Right kidney (tissue), 1 donor: Measurements from ENCODE around the gene CXCL1.

Experiments
- DNase-seq: peaks from one replicate; pipeline ENCODE4 v3.0.0-alpha.2; 2016

The CXCL1 gene

DNA sequence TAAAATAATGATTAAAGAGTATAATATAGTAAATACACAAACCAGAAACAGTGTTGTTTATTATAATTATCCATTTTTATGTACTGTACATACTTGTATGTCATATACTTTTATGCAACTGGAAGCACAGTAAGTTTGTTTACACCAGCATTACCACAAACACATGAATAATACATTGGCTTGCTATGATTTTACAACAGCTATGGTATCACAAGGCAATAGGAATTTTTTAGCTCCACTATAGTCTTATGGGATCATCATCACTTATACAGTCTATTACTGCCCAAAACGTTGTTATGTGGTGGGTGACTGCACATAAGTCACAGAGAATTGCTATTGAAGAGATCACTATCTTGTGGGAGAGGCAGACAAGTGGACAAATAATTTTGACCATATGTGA lies 17.9 kb upstream of the CXCL1 start:
- no peak for DNase-seq

- no peak for DNase-seq
Measured at GRCh38 chr4:73852771-73853170, 16.4 kb upstream of the CXCL1 start.

DNA sequence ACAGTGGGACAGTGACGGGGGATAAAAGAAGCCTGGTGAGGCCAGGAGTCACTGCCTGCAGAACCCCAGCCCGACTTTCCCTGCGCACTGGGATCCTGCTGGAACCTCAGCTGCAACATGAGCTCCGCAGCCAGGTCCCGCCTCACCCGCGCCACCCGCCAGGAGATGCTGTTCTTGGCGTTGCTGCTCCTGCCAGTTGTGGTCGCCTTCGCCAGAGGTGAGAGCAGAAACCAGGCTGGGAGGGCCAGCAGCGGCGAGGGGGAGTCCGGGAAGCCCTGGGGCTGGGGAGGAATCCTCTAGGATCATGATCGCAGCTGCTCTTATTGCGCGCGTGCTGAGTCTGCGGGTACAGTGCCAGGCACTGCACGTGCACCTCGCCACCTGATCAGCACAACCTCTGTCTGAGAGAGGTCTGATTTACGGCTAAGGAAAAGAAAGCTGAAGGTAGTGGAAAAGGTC lies 15.9 kb upstream of the CXCL1 start, which contains the start of gene PF4V1:
Gene PF4V1, plus strand, starts transcription at position 51 of the 459 bp plus-strand sequence. Its CDS starts 67 bp downstream, at position 118.
- DNase-seq = peak; percentile 41

- DNase-seq = no peak
Measured at GRCh38 chr4:73853718-73854473, 15.3 kb upstream of the CXCL1 start.

DNA sequence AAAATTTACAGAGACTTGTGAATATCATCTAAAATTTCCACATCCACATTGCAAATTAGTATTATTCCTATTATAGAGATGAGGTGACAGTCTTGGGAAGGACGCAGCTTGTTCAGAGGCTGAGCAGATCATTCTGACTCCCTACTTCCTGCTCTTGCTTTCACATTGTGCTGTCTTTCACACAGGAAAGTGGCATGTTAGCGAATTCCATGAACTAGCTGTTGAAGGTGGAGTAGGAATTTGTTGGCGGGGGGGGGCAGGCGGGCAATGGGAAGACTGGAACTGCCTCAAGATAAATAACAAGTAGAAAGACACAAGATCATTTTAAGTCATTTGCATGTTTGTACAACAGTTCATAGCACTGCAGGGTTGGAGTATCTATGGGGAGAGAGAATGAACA lies 13.8 kb upstream of the CXCL1 start:
- no peak for DNase-seq

- DNase-seq = no peak
Measured at GRCh38 chr4:73856518-73856917, 12.7 kb upstream of the CXCL1 start.

- no peak for DNase-seq
Measured at GRCh38 chr4:73859614-73860088, 9.5 kb upstream of the CXCL1 start.

GRCh38 chr4:73860181-73860580 lies 9.0 kb upstream of the CXCL1 start:
- DNase-seq = no peak

DNA sequence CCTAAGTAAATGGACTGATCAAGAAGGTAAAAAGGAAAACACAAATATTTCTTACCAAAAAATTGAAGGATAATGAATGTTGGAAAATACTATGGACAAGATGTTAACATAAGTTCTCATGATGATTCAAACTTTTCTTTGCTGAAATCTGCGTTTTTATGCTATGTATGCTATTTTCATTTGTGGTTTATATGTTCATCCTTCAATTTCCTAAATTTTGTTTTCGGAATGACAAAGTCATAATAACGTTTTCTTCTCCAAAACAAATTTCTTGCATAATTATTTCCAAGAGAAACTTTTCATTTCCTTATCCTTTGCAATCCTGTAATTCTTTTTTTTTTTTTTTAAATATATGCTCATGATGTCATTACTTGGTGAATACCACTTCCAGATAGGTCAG lies 8.3 kb upstream of the CXCL1 start:
- DNase-seq = no peak

DNA sequence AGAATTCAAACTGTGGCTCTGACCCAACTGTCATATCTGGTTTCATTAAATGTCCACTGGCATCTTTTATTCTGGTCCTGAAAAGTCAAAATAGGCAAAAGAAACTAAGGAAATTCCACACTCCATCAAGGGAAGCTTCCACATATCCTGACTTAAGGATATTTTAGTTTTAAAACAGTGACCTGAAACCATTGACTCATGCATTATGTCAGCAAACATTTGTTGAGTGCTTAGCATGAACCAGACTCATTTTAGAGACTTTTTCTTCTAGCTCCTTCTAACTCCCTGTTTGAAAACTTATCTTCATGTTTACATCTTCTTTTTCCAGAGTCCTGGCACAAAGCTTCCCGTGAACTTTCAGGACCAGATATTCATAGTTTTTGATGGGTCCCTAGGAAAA lies 6.9 kb upstream of the CXCL1 start:
- no peak for DNase-seq

DNA sequence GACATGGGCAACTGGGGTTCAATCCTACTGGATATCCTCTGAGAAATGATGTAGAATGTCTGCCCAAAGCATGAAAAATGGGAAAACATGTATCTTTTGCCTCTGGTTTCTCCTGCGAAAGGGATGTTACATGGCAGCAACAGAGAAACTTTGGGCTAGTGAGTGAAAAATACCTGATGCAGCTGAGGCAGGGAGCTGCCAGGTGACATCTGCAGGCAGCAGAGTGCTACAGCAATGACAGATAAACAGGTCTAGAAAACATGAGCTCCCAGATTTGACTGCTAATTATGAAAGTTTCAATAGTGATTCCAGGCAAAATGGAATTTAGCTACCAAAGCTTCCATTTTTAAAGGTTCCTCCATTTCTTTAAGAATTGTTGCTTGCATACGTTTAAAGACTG lies 4.8 kb upstream of the CXCL1 start:
- DNase-seq = no peak

GRCh38 chr4:73864961-73865360 lies 4.2 kb upstream of the CXCL1 start:
- no peak for DNase-seq

DNA sequence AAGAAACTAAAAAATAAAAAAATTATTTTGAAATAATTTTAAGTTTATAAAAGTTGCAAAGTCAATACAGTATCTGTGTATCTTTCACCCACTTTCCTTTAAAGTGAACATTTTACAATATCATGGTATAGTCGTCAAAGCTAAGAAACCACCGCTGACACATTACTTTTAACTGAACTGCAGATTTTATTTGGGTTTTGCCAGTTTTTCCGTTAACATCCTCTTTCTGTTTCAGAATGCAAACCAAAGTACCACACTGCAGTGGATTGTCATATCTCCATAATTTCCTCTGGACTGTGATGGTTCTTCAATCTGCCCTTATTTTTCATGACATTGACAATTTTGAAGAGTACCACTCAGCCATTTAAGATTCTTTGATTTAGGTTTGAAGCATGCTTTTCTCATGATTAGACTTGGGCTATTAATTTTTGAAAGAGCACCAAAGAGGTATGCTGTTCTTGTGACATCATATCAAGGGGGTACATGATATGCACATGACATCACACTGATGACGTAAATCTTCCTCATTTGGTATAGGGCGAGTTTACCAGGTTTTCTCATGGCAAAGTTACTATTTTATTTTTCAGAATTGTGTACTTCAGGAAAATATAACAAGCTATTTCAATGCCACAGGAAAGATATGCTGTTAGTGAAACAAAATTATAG lies 3.6 kb upstream of the CXCL1 start:
- DNase-seq = no peak

GRCh38 chr4:73866246-73866645 lies 2.9 kb upstream of the CXCL1 start:
- DNase-seq = no peak

DNA sequence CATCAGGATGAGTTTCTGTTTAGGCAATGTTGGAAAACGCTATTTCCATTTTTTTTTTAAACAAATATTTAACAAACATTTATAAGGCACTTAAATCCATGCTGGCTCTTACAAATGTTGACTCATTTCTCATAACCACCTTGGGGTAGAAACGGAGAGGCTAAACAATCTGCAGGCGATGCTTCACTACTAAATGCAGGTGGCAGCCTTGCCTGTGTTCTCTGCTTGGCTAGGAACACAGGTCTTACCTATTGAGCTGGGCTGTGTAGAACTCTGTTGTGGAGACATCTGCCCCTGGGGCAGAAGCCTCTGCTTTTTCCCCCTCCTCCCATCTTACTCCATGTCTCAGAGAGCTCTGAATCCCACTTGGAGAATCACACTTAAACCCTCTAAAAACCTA lies 1.4 kb upstream of the CXCL1 start:
- no peak for DNase-seq

DNA sequence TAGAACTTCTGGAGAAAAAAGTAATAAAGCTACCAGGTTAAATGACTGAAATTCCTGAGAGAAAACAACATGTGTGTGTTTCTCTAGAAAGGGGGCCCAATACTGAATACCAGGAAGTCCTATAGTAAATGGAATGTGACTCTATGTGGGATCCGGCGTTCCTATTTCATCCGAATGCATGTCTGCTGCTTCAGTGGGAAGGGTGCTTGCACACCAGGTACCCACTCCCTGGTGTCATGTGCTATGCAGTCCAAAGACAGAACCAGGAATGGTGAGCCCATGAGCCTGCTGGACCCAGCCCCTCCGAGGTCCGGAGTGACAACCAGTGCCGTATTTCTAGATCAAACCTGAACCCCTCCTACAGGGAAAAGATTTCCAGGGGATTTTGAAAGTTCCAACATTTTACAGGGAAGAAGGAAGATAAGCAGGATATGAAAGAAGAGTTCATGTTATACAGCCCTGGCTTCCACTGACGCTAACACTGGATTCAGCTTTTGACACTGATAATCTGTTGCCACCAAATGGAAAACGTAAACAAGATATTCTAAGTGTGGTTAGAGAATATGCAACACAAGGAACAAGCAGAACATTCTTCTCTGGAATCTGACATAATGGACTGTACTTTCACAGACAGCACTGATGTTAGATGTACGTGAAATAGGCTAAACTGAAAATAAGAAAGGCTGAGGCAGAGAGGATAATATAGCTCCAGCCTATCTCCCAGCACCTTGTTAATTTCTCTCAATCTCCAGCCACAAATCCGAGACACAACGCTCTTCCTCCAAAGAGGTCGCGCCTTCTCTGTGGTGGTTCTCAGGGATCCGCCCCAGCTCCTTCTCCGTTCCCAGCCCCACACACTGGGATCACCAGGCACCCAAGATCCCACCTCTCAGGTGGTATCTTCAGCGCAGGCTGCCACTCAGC lies 725 bp upstream of the CXCL1 start:
- no peak for DNase-seq

- DNase-seq = no peak
Measured at GRCh38 chr4:73870260-73870659, 1.1 kb downstream of the CXCL1 start.

- DNase-seq = no peak
Measured at GRCh38 chr4:73870768-73871167, 1.6 kb downstream of the CXCL1 start.

GRCh38 chr4:73871511-73872310 lies 2.5 kb downstream of the CXCL1 start:
- DNase-seq = no peak

- no peak for DNase-seq
Measured at GRCh38 chr4:73872316-73873108, 3.3 kb downstream of the CXCL1 start.

- no peak for DNase-seq
Measured at GRCh38 chr4:73874386-73874785, 5.2 kb downstream of the CXCL1 start.
